DND-41 (cell line): ENCODE data around the gene CD52.

Source experiments
- ATAC-seq: fragments of 200-7000 bp; cut with Tn5 transposase; 3 replicates; pipeline ENCODE4 v1.9.1; 2021; ENCODE audit warnings: low read depth; ENCODE audit not compliant: insufficient read depth
- DNase-seq: peaks from one replicate; pipeline ENCODE4 v3.0.0-alpha.2; 2020
- H2AFZ ChIP-seq: 2 replicates; pipeline ENCODE4 v1.6.0; 2012; ENCODE audit warnings: low read depth, low read length
- H3K27ac ChIP-seq: 2 replicates; pipeline ENCODE4 v1.5.1; 2012; ENCODE audit warnings: low read length, inconsistent platforms
- H3K27me3 ChIP-seq: fragments of 200-600 bp; sonication (generic); 2 replicates; pipeline ENCODE4 v1.6.0; 2012; ENCODE audit warnings: low read length, mild to moderate bottlenecking, inconsistent platforms; ENCODE audit not compliant: insufficient read depth, poor library complexity
- H3K36me3 ChIP-seq: 2 replicates; pipeline ENCODE4 v1.5.1; 2012; ENCODE audit warnings: low read length, inconsistent platforms; ENCODE audit not compliant: insufficient read depth
- H3K4me1 ChIP-seq: 2 replicates; pipeline ENCODE4 v1.5.1; 2012; ENCODE audit warnings: mild to moderate bottlenecking, low read length; ENCODE audit not compliant: insufficient read depth
- H3K4me2 ChIP-seq: 2 replicates; pipeline ENCODE4 v1.6.0; 2012; ENCODE audit warnings: mild to moderate bottlenecking, moderate library complexity, low read length, inconsistent platforms; ENCODE audit not compliant: insufficient read depth
- H3K4me3 ChIP-seq, 2 experiments: fragments of 200-600 bp in 1 of 2; shearing (Covaris generic) in 1 of 2; 2 replicates each; pipeline ENCODE4 v1.5.1; 2012 to 2016; ENCODE audit warnings: inconsistent platforms in 2 of 2, low read length in 2 of 2, mild to moderate bottlenecking in 2 of 2, low read depth in 1 of 2, moderate library complexity in 1 of 2
- H3K79me2 ChIP-seq: 2 replicates; pipeline ENCODE4 v1.6.0; 2012; ENCODE audit warnings: low read length, inconsistent platforms; ENCODE audit not compliant: insufficient read depth
- H3K9ac ChIP-seq: 2 replicates; pipeline ENCODE4 v1.6.0; 2012; ENCODE audit warnings: low read depth, mild to moderate bottlenecking, inconsistent platforms, low read length, moderate library complexity
- H3K9me3 ChIP-seq: 2 replicates; pipeline ENCODE4 v1.5.1; 2012; ENCODE audit warnings: low read length, moderate library complexity, mild to moderate bottlenecking, inconsistent platforms; ENCODE audit not compliant: insufficient read depth, severe bottlenecking
- H4K20me1 ChIP-seq: 2 replicates; pipeline ENCODE4 v1.6.0; 2012; ENCODE audit warnings: low read length; ENCODE audit not compliant: insufficient read depth
- CTCF ChIP-seq: IDR thresholded peaks from 2 replicates; pipeline ENCODE4 v1.5.1; 2012; ENCODE audit warnings: borderline replicate concordance, low read length, moderate library complexity, mild to moderate bottlenecking; ENCODE audit not compliant: poor library complexity, severe bottlenecking; ENCODE audit errors: extremely low read depth
- EZH2 ChIP-seq: IDR thresholded peaks from 3 replicates; pipeline ENCODE4 v1.6.1; 2012; ENCODE audit warnings: borderline replicate concordance, low read depth, mild to moderate bottlenecking, moderate library complexity, low read length, inconsistent platforms; ENCODE audit not compliant: severe bottlenecking

Gene CD52

GRCh38 chr1:26335774-26336476 is 18.2 kb downstream of the CD52 start:
- Histone ChIP-seq H3K27me3 (peaks cover 40% of the 10 kb centered on the region), H3K36me3 (no peaks in the 10 kb centered on the region), H3K27ac (no peak overlapping the region), H3K79me2 (no peaks in the 10 kb centered on the region), H3K9me3 (no peaks in the 10 kb centered on the region), H2AFZ (no peak overlapping the region), H3K4me3 (no peak overlapping the region), H3K4me1 (peaks cover 3% of the 10 kb centered on the region; the same call in 1 of the 2 replicates), H3K9ac (no peak overlapping the region), H3K4me2 (no peak overlapping the region), H4K20me1 (no peaks in the 10 kb centered on the region)
- TF ChIP-seq CTCF (no peak), EZH2 (peak; percentile 85)
- ATAC-seq = no peak
- DNase-seq = no peak

- Histone ChIP-seq H3K27ac (no peak overlapping the region), H3K79me2 (no peaks in the 10 kb centered on the region), H3K27me3 (peaks cover 37% of the 10 kb centered on the region), H3K9ac (no peak overlapping the region), H4K20me1 (no peaks in the 10 kb centered on the region), H3K4me2 (no peak overlapping the region), H3K4me1 (peaks cover 3% of the 10 kb centered on the region; the same call in 1 of the 2 replicates), H3K36me3 (no peaks in the 10 kb centered on the region), H3K4me3 (no peak overlapping the region), H2AFZ (no peak overlapping the region), H3K9me3 (no peaks in the 10 kb centered on the region)
- ATAC-seq (no peak), DNase-seq (no peak)
- no peak for TF ChIP-seq CTCF
- TF ChIP-seq EZH2 = no peak
Observed at GRCh38 chr1:26336477-26337205, 18.9 kb downstream of the CD52 start.

- H3K4me2 ChIP-seq = no peak overlapping the region
- H3K27me3 ChIP-seq = peaks cover 37% of the 10 kb centered on the region
- ATAC-seq = no peak
- TF ChIP-seq CTCF = no peak
- no peak for TF ChIP-seq EZH2
- no peaks in the 10 kb centered on the region for H3K9me3 ChIP-seq
- no peak overlapping the region for H2AFZ ChIP-seq
- no peak overlapping the region for H3K9ac ChIP-seq
- H3K27ac ChIP-seq = no peak overlapping the region
- H3K4me1 ChIP-seq = peaks cover 3% of the 10 kb centered on the region; the same call in 1 of the 2 replicates
- no peaks in the 10 kb centered on the region for H3K36me3 ChIP-seq
- H3K4me3 ChIP-seq = no peak overlapping the region
- no peak for DNase-seq
- no peaks in the 10 kb centered on the region for H4K20me1 ChIP-seq
- H3K79me2 ChIP-seq = no peaks in the 10 kb centered on the region
Observed at GRCh38 chr1:26337206-26337535, 19.4 kb downstream of the CD52 start.
